ENCODE results near the gene AFMID. TPM values are rescaled to one million over a fixed set of nuclear protein-coding genes. Genes with fewer than 3 reads are reported as not detected.

Gene AFMID
- total RNA-seq, 4 donors from 2014 or later, result 16.5 to 44.3 (median 30.3) TPM

- Histone ChIP-seq H3K4me3 (no peak overlapping the region), H3K27ac (no peak overlapping the region), H3K4me1 (peaks cover 0 to 10% (median 6%) of the 10 kb centered on the region in 3 donors), H3K36me3 (no peaks in the 10 kb centered on the region), H3K27me3 (no peaks in the 10 kb centered on the region), H3K9me3 (no peaks in the 10 kb centered on the region)
- WGBS, 2 donors, result 68 to 70% methylated on average over 10 to 13 of the region's 21 CpGs
- TF ChIP-seq POLR2A (IDR thresholded peaks at IDR 0.05) (no peak), CTCF (IDR thresholded peaks at IDR 0.05) (no peak)
- no peak for DNase-seq
- intact Hi-C loops (cut with DNase I), result loop anchor here (10.0 kb wide), 1 partner anchor 127 kb away; no protein-coding TSS in a partner anchor
Observed at GRCh38 chr17:78242024-78242742, 55.0 kb downstream of the AFMID start.

GRCh38 chr17:78247304-78247703 is 60.1 kb downstream of the AFMID start:
- H3K4me1 ChIP-seq, result peaks cover 11 to 18% (median 13%) of the 10 kb centered on the region in 3 donors
- no peaks in the 10 kb centered on the region for H3K36me3 ChIP-seq
- intact Hi-C loops (cut with DNase I), result loop anchor here (10.0 kb wide), 1 partner anchor 133 kb away; no protein-coding TSS in a partner anchor
- TF ChIP-seq CTCF (IDR thresholded peaks at IDR 0.05), result no peak
- no peak for TF ChIP-seq POLR2A (IDR thresholded peaks at IDR 0.05)
- no peak for DNase-seq
- WGBS, 2 donors, result 81 to 84% methylated on average over 8 of the region's 8 CpGs
- H3K27me3 ChIP-seq, result peaks cover 0 to 8% (median 0%) of the 10 kb centered on the region in 4 donors
- H3K27ac ChIP-seq, result no peak overlapping the region
- no peak overlapping the region for H3K4me3 ChIP-seq
- no peaks in the 10 kb centered on the region for H3K9me3 ChIP-seq

- Histone ChIP-seq H3K4me3 (no peak overlapping the region), H3K27ac (peak overlapping the region in 1 of 4 donors; percentile 62)
- intact Hi-C loops (cut with DNase I), result loop anchor here (10.0 kb wide), 1 partner anchor 133 kb away; no protein-coding TSS in a partner anchor
Observed at GRCh38 chr17:78248051-78248914, 61.1 kb downstream of the AFMID start.

GRCh38 chr17:78249074-78249817 is 62.1 kb downstream of the AFMID start:
- no peak overlapping the region for H3K4me3 ChIP-seq
- H3K4me1 ChIP-seq, result peaks cover 17 to 34% (median 17%) of the 10 kb centered on the region in 3 donors
- H3K36me3 ChIP-seq, result no peaks in the 10 kb centered on the region
- no peaks in the 10 kb centered on the region for H3K9me3 ChIP-seq
- WGBS, 2 donors, result 20 to 83% methylated on average over 1 to 5 of the region's 16 CpGs
- H3K27me3 ChIP-seq, result peaks cover 0 to 8% (median 0%) of the 10 kb centered on the region in 4 donors
- no peak for TF ChIP-seq CTCF (IDR thresholded peaks at IDR 0.05)
- TF ChIP-seq POLR2A (IDR thresholded peaks at IDR 0.05), result no peak
- H3K27ac ChIP-seq, result no peak overlapping the region
- DNase-seq, result no peak
- intact Hi-C loops (cut with DNase I), result loop anchor here (10.0 kb wide), 1 partner anchor 134 kb away; no protein-coding TSS in a partner anchor

More at GRCh38 chr17:78248051-78248914, 61.1 kb downstream of the AFMID start:
- Histone ChIP-seq H3K9me3 (no peaks in the 10 kb centered on the region), H3K36me3 (no peaks in the 10 kb centered on the region), H3K27me3 (peaks cover 0 to 8% (median 0%) of the 10 kb centered on the region in 4 donors), H3K4me1 (peaks cover 11 to 25% (median 13%) of the 10 kb centered on the region in 3 donors)
- no peak for DNase-seq
- 63 to 79% methylated on average over 4 to 14 of the region's 30 CpGs for WGBS, 2 donors
- TF ChIP-seq CTCF (IDR thresholded peaks at IDR 0.05) (no peak), POLR2A (IDR thresholded peaks at IDR 0.05) (no peak)
